AML-193 (cell line): ENCODE results near the gene NCL.

Experiments used
- DNase-seq, 2 experiments: peaks; one replicate each; lab custom pipeline; 2025; lab: John Stamatoyannopoulos, UW

NCL gene, protein sequence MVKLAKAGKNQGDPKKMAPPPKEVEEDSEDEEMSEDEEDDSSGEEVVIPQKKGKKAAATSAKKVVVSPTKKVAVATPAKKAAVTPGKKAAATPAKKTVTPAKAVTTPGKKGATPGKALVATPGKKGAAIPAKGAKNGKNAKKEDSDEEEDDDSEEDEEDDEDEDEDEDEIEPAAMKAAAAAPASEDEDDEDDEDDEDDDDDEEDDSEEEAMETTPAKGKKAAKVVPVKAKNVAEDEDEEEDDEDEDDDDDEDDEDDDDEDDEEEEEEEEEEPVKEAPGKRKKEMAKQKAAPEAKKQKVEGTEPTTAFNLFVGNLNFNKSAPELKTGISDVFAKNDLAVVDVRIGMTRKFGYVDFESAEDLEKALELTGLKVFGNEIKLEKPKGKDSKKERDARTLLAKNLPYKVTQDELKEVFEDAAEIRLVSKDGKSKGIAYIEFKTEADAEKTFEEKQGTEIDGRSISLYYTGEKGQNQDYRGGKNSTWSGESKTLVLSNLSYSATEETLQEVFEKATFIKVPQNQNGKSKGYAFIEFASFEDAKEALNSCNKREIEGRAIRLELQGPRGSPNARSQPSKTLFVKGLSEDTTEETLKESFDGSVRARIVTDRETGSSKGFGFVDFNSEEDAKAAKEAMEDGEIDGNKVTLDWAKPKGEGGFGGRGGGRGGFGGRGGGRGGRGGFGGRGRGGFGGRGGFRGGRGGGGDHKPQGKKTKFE

DNA sequence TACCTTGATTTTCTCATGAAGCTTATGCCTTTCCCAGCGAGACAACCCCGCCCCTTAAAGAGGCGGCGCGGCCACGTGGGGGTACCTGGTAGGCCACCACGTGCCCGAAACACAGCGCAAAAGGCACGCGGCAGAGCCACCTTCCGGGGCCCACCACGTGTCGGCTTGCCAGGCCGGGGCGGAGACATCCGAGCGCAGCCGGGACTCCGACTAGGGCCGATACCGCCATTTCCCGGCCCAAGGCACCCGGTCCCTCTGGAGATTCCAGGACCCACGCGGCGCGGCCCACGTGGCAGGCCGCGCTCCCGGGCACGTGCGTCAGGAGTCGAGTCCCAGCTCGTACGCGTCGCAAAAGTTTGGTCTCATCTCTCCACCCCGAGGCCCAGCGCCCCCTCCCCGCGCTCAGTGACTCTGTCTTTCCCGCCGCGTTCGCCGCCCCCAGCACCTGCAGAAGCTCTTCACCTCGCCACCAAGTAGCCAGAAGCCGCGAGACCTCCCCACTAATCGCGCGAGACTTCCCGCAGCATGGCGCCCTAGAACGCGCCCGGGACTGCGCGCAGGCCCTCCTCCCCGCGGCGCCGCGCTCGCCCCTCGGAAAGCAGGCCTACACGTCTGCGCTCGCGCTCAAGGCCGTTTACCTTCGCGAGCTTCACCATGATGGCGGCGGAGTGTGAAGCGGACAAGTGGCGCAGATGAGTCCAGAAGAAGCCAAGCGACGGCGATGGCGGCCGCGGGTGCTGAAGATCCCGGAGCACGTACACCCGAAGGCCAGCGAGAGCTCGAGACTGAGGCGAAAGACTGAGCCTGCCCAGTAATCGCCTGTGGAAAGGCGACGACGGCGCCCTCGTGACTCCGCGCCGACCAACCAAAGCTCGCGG is at the start of gene NCL:
Gene NCL (minus strand): TSS at position 787 of the 878 bp plus-strand sequence. CDS start 131 bp downstream, at position 656.
- peak; percentile 93 to 94 for DNase-seq

DNA sequence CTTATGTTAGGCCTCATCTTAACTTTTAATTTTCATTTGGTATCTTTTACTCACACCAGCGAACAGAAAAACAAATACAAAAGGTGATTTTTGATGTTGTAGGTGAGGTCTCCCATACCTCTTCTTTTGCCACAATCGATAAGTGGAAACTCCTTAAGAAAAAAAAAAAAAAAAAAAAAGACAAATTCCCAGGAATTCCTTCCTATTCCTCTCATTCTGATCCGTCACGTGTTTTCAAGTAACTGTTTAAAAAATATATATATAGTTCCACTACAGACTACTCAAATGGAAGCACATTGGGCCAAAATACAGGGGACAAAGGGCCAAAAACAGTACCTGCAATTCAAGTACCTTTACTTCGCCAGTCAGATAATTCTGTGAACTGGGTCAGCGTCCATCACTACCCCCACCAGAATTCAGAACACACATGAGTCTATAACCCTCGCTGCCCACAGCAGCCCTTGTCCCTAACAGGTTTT is 49.5 kb upstream of the NCL start:
- no peak for DNase-seq

DNA sequence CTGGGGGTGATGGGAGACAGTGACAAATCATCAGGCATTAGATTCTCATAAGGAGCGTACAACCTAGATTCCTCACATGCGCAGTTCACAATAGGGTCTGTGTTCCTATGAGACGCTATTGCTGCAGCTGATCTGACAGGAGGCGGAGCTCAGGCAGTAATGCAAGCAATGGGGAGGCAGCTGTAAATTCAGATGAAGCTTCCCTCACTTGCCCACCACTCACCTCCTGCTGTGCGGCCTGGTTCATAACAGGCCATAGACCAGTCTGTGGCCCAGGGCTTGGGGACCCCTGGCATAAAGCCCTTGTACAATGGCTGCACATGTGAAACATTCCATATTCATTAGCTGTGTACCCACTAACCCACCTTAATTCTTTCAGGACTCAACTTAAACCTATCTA is 47.9 kb upstream of the NCL start:
- DNase-seq: no peak

DNA sequence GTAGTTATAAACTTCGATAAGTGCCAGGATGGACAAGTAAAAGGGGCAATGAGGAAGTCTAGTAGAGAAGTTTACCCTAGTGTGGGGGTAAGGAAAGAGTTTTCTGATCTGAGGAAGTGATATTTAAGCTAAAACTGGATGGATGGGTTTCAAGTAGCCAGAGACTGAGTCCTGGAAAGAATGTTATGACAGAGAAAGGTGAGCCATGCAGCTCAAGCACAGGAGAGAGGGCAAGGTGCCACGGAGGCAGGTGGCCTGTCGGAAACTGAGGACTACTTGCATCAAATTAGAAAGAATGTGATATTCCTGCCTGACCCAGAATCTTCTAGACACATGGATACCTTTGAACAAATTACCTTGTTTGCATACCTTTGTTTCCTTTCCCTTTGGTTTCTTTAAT is 39.5 kb upstream of the NCL start:
- no peak for DNase-seq

DNA sequence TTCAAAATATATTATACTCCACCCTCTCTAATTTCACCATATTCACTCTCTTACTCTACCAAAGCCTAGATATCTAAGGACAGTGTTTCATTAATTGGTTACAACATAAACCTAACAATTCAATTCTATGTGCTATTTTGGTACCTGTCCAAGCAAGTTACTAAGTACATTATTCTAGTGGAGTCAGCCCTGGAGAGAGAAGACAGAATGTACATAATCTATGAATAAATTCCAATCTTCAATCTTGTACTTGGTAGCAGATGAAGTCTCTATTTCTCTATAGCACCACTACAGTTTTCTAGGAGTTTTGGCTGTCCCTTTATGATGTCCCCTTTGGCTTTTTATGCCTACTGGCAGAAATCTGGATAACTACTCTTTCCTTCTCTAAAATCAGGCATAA is 38.3 kb upstream of the NCL start:
- no peak for DNase-seq

DNA sequence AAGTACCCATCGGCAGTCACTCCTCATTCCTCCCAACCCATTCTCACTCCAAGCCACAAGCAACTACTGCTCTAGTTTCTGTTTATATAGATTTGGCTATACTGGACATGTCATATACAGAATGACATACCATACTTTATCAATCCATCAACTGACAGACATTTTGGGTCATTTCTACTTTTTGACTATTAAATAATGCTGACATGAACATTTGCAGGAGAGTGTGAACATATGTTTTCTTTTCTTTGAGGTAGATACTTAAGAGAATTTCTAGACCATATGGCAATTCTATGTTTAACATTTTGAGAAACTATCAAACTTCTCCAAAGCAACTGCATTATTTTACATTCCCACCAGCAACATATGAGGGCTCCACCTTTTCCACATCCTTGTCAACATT is 33.4 kb upstream of the NCL start:
- no peak for DNase-seq

DNA sequence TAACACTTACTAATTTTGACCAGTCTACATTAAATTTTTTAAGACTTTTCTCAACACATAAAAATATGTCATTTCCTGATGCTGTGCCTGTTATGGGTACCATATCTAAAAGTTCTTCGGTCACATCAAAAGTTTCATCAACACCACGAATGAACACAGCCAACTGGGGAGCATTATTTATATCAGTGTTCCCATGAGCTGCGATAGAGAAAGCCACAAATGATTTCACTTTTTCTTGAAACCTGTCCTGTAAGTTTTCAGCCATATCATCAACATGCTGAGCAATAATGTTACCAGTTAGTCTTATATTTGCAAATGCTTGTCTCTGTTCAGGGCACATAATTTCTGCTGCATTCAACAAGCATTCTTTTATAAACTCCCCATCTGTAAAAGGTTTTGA is 30.4 kb upstream of the NCL start:
- no peak for DNase-seq

DNA sequence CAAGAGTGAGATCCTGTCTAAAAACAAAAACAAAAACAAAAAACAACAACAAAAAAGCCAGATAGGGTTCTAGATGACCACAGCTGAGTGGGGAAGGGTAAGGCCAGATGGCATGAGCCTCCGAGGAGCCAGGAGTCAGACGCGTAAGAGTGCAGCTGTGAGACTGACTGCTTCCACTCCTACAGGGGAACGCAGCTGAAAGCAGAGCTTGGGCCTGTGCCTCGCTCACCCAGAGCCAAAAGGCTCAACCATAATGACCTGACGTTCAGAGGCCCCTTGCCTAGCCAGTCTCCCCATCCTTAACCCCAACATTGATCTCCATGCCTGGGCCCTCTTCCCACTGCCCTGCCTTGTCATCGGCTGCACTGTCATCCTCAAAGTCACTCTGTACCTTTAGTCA is 26.5 kb upstream of the NCL start:
- DNase-seq: no peak

DNA sequence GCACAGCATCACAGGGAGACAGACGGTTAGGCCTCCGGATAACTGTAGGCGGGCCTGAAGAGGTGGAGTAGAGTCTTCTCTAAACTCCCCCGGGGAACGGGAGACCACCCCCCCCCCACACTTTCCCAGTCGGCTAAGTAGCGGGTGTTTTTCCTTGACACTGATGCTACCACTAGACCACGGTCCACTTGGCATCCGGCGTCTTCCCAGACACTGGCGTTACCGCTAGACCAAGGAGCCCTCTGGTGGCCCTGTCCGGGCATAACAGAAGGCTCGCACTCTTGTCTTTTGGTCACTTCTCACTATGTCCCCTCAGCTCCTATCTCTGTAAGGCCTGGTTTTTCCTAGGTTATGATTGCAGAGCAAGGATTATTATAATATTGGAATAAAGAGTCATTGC is 25.7 kb upstream of the NCL start:
- no peak for DNase-seq

DNA sequence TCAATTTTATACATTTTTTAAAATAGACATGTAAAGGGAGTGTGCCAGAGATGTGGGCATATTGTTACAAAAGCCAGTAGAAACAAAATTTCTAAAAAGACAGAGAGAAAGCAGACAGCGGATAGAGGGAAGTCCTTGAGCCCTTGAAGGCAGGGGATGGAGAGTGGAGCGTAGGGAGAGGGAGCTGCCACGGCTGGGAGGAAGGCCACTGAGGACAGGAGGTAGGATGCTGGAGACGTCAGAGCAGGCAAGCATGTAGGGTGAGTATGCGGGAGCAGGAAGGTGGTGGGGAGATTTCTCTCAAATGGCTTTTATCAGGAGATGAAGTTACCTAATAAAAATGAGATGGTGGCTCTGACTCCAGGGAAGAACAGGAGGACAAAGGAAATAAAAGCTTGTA is 24.0 kb upstream of the NCL start:
- no peak for DNase-seq

DNA sequence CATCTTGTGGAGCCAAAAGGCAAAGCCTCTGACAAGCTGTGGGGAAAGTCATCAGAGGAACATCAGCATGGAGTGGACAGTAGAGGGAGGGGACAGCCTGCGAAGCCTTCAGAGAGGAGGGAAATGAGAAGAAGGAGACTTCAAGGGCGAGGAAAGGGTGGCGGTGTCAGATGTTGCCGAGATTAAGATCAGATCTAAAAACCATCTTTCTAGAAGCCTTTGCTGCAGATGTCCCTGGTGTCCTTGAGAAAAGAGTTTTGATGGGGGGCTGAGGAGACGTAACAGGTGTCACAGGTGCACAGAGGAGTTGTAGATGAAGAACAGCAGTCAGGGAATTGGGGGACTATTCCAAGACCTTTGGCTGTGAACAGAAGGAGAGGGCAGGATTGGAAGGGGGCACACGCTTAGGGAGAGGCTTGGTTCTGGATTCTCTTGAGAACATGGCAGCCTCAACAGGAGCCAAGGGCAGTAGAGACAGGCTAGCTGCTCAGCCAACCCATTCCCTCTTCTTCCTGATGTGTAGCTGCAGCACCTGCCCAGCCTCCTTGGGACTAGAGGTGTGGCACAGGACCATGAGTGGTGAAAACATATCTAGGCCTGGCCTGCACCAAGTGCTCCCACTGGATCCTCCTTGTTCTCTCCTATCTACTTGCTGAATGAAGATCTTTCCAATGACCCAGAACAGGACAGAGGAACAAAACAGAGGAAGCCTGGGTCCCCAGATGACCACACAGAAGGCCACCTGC is 22.7 kb upstream of the NCL start:
- DNase-seq: no peak

DNA sequence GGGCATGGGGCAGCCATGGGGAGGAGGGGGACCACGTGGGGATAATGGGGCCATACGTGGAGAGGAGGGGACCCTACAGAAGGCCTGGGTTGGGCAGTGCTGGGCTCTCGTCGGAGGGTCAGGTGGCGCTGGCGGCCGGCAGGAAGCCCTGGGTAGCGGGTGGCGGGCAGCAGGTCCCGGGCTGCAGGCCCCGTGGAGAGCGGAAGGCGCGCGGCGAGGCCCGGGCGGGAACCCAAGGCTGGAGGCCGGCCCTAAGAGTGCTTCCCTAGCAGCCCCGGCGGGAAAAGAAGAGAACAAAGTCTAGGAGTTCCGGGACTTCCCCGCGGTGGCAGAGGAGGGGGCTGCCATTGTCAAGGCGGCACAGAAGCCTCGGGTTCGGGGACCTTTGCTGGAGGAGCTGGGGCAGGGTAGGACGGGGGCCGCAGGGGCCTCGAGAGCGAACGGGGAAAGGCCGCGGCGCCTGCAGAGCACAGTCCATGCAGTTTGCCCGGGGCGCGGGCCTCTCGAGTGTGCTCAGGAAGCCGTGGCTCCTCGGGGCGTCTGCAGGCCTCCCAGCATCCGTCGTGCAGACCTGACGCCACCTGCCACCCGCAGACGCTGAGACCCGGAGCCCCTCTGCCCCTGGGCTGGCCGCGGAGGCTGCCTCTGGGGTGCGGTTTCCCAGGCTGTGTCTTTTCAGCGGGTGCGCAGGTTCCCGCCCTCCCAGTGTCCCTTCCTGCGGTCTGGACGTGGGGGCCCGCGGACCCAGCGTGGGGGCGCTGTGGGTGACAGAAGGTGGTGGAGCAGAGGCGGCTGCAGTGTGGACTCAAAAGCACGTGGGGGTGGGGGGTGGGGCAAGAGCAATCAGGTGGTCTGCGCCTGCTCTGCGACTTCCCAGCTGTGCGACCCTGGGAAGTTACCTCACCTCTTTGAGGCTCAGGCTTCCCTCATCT is 19.4 kb upstream of the NCL start:
- no peak for DNase-seq

DNA sequence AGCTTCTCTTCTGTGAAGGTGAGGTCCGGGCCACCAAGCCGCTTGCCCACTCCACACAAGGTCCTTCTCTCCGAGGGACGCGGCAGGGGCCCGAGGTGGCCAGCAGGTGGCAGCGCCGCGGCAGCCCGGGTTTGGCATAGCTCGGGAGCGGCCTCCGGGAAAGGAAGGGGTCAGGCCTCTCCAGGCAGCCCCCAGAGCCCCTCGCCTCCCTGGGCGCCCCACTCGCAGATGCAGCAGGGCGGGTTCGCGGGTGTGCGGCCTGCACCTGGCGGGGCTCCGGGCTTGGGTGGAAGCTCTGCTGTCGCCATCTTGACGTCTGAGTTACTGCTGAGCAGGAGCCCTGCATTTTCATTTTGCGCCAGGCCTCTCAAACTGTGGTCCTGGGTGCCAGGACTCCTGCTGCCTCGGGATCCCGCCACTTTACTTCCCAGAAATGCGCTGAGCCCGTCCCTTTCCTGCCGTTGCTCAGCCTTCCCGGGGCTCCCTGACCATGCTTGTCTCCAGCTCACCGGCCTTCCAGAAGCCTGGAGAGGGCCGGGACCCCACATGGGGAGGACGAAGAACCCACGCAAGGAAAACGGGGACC is 18.6 kb upstream of the NCL start:
- peak; percentile 11 to 24 for DNase-seq

DNA sequence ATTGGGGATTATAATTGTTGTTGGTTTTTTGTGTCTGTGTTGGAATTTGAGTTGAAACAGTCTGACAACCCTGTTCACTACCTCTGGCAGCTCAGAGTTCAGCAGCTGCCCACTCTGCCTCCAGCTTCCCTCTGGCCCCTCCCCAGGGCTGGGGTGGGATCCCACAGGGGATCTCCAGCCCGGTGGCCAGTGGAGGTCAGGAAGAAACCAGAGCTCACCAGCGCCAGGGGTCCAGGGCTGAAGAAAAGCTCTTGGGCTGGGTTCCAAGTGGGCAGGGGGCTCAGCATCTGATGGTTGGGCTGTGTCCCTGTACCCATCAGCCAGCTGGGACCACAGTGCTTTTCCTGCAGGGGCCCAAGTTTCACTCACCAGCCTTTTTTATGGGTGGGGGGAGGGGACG is 16.5 kb upstream of the NCL start:
- DNase-seq: no peak

DNA sequence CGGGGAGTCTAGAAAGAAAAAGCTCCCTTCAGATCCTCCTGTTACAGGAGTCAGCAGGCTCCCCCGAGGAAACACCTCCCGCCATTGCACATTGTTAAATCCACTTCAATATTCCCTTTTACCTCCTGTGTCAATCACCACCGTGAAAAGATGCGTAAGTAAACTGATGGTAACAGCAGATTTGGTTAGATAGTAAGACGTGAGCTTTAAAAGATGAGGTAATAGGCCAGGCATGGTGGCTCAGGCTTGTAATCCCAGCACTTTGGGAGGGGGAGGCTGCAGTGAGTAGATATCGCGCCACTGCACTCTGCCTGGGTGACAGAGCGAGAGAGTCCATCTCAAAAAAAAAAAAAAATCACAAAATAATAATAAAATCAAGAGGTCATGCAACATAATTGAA is 15.2 kb upstream of the NCL start:
- DNase-seq: no peak

DNA sequence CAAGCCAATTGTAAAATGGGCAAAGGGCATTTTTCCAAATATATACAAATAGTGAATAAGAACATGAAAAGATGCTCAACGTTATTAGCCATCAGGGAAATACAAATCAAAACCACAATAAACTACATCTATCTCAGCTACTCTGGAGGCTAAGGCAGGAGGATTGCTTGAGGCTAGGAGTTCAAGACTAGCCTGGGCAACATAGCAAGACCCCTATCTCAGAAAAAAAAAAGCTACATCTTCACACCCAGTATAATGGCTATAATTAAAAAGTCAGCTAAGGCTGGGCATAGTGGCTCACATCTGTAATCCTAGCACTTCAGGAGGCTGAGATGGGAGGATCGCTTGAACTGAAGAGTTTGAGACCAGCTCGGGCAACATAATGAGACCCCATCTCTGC is 12.6 kb upstream of the NCL start:
- no peak for DNase-seq

DNA sequence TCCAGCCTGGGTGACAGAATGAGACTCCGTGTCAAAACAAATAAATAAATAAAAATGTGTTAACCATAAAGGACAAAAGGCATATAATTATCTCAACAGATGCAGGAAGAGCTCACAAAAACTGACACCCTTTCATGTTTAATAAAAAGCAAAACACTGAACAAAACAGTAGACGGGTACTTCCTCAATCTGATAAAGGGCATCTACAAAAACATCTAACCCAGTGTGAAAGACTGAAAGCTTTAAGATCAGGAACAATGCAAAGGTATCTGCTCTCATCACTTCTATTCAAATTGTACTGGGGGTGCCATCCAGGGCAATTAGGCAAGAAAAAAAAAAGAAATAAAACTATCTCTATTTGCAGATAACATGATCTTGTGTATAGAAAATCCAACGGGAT is 11.7 kb upstream of the NCL start:
- no peak for DNase-seq

DNA sequence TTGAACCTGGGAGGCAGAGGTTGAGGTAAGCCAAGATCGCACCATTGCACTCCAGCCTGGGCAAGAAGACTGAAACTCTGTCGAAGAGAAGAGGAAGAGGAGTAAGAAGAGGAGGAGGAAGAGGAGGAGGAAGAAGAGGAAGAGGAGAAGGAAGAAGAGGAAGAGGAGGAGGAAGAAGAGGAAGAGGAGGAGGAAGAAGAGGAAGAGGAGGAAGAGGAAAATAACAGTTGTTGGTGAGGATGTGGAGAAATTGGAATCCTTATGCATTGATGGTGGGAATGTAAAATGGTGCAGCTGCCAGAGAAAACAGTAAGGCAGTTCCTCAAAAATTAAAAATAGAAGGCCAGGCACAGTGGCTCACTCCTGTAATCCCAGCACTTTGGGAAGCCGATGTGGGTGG is 8.5 kb upstream of the NCL start:
- no peak for DNase-seq

DNA sequence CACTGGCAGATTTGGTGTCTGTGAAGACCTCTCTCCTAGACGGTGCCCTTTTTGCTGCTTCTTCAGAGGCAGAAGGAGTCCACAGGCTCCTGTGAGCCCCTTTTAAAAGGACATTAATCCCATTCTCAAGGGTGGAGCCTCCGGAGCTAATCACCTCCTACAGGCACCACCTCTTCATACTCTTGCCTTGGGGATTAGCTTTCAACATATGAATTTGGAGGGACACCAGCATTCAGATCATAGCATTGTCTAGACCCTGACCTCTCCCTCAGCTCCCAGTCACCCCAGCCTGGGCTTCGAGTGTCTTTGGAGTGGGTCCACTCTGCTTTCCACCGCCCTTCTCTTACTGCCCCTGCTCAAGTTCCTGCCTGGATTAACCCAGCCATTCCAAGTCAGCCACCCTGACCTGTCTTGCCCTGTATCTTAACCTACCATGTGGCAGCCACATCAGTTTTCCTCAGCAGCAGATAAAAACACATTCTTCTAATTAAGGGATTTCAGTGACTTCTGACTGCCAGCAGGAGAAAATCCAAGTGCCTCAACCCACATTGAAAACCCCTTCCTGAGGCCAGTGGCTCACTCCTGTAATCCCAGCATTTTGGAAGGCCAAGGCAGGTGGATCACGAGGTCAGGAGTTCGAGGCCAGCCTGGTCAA is 6.1 kb upstream of the NCL start:
- DNase-seq: no peak

DNA sequence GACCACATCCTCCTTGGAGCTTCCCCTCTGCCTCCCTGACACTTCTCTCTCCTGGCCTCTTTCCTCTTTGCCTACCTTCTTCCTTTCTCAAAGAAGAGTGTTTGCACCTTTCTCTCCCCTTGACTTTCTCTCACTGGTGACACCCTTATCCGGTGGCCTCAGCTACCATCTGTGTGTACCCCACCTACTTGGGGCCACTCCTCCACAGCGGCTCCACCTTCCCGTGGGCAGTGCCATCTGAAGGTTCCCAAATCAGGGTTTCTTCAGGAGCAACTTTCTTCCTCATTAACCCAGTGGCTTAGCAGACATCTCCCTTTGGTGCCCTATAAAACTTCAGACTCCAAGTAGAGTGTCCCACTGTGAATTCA is 5.3 kb upstream of the NCL start:
- peak; percentile 17 to 36 for DNase-seq
